Sigmoid colon (tissue), 7 donors: ENCODE results near the gene ZFAND3. TPM values are rescaled to one million over a fixed set of nuclear protein-coding genes. Genes with fewer than 3 reads are reported as not detected.

ENCODE experiments used
- DNase-seq: peaks from one replicate; pipeline ENCODE4 v3.0.0-alpha.2; 2019
- H3K27ac ChIP-seq, 4 donors: fragments of 200-600 bp; sonication (generic); one replicate each; pipeline ENCODE4 v1.5.1; 2016 to 2019; ENCODE audit warnings: mild to moderate bottlenecking in 1 of 4
- H3K27me3 ChIP-seq, 3 donors: fragments of 200-600 bp; sonication (generic); one replicate each; pipeline ENCODE4 v1.5.1; 2019; ENCODE audit warnings: mild to moderate bottlenecking in 1 of 3
- H3K36me3 ChIP-seq, 4 donors: fragments of 200-600 bp; sonication (generic); one replicate each; pipeline ENCODE4 v1.5.1; 2016 to 2019
- H3K4me1 ChIP-seq, 4 donors: fragments of 200-600 bp; sonication (generic); one replicate each; pipeline ENCODE4 v1.5.1; 2017 to 2019
- H3K4me3 ChIP-seq, 4 donors: fragments of 200-600 bp; sonication (generic); one replicate each; pipeline ENCODE4 v1.5.1; 2017 to 2019; ENCODE audit warnings: mild to moderate bottlenecking in 2 of 4, moderate library complexity in 1 of 4
- H3K9me3 ChIP-seq, 4 donors: fragments of 200-600 bp in 3 of 4; sonication (generic) in 3 of 4; one replicate each; pipeline versions ENCODE4 v1.5.1 to v1.6.1; 2013 to 2019
- EP300 ChIP-seq, 4 donors: sonication (generic); formaldehyde crosslinking; IDR thresholded peaks; one replicate each; pipeline ENCODE4 v1.6.1; 2017; ENCODE audit warnings: antibody characterized with exemption in 4 of 4
- POLR2A ChIP-seq, 2 donors: fragments of 450-650 bp; IDR thresholded peaks; one replicate each; pipeline ENCODE4 v1.6.1; 2016; ENCODE audit warnings: antibody characterized with exemption in 2 of 2, mild to moderate bottlenecking in 2 of 2, moderate library complexity in 2 of 2
- POLR2AphosphoS5 ChIP-seq, 4 donors: sonication (generic); formaldehyde crosslinking; IDR thresholded peaks; one replicate each; pipeline ENCODE4 v1.6.1; 2017; ENCODE audit warnings: antibody characterized with exemption in 4 of 4
- WGBS, 2 donors: extraction: QIAGEN DNeasy Blood & Tissue Kit; methylation state at CpG; one replicate each; pipeline ENCODE4 v1.1.7; 2013; 5-methylcytosine and 5-hydroxymethylcytosine counted together
- intact Hi-C: fragments of 100-400 bp; cut with DNase I; formaldehyde crosslinking; loops from one replicate; pipeline ENCODE4 v1.15.1; 2023
- polyA plus RNA-seq, 3 donors: library from polyadenylated mRNA; stranded (reverse); fragments of 200-250 nt; gene quantifications; one replicate each; pipeline ENCODE4 v1.2.3, GENCODE V29; 2013
- total RNA-seq, 4 donors: library from RNA; depleted of rRNA; stranded (reverse); fragments of >200 nt; gene quantifications; one replicate each; pipeline ENCODE4 v1.1.0, GENCODE V29; 2016
- TF ChIP-seq, protein P1 (sequence below), 4 experiments: fragments of 450-650 bp in 3 of 4; fragments of 200-600 bp in 1 of 4; IDR thresholded peaks; one replicate each; pipeline ENCODE4 v1.5.1; 2016 to 2019; ENCODE audit warnings: antibody characterized with exemption in 4 of 4, mild to moderate bottlenecking in 3 of 4, moderate library complexity in 2 of 4
- donor health status: healthy with polysubstance abuse.
- donor health status: Bipolar disorder and iron deficiency.
- donor health status: healthy.

The ZFAND3 gene
- total and polyA plus RNA-seq, 7 donors = 32.4 to 54.8 (median 39.0) TPM

DNA sequence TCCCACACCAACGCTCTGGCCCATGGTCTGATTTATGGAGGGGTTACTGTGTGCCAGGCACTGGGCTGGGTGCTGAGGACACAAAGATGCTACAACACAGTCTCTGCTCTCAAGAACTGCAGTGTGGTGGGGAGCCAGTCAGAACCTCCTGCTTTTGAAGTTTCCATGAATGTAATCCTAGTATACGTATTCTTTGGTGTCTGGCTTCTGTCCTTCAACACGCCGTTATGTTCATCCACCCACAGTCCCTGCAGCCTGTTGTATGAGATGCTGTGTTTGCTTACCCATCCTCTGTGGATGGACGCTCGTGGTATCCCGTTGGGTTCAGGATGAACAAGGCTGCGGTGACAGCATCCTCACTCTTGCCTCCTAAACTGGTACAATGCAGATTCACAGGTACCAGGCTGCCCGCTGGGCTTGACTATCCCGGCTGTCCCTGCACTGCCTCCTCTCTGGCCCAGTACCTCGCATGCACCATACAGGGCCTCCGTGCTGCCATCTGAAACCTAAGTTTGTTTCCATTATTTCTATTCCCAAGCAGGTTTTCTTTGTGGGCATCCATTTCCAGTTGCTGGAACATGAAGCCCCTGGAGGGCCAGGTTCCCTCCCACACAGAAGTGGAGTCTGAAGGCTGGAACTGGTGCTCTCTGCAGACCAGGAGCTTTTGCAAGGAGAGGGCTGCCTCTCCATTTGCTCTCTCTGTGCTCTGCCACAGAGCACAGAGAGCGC lies 364.5 kb downstream of the ZFAND3 start:
- intact Hi-C loops = no loop called here

DNA sequence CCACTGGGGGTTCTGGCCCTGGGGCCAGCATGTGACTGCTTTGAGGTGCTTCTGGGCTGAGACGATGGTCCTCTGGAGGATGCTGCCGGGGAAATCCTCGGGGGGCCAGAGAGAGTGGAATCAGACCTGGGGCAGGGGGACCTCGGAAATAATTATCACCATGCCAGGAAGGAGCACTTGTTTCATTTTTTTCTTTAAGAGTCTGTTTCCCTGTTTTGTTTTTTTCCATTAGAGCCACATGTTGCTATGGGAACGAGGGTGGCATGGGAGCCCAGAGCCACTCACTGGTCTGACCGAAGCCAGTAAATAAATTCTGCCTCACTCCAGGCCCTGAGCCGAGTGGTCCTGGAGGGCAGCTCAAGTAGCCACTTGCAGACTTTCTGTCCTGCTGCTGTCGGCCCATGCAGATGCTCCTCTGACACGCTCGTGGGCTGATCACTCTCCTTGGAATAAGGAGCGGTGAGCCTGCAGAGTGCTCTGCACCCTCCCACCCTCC lies 365.1 kb downstream of the ZFAND3 start:
- Histone ChIP-seq H3K4me1 (no peaks in the 10 kb centered on the region), H3K27me3 (no peaks in the 10 kb centered on the region), H3K9me3 (no peaks in the 10 kb centered on the region), H3K4me3 (no peak overlapping the region), H3K27ac (no peak overlapping the region), H3K36me3 (no peaks in the 10 kb centered on the region)
- 91 to 93% methylated on average over 11 of the region's 11 CpGs for WGBS, 2 donors
- intact Hi-C loops = no loop called here
- TF ChIP-seq POLR2AphosphoS5 (IDR thresholded peaks at IDR 0.05) (no peak), EP300 (IDR thresholded peaks at IDR 0.05) (no peak), POLR2A (IDR thresholded peaks at IDR 0.05) (no peak)
- TF ChIP-seq, protein P1, sequence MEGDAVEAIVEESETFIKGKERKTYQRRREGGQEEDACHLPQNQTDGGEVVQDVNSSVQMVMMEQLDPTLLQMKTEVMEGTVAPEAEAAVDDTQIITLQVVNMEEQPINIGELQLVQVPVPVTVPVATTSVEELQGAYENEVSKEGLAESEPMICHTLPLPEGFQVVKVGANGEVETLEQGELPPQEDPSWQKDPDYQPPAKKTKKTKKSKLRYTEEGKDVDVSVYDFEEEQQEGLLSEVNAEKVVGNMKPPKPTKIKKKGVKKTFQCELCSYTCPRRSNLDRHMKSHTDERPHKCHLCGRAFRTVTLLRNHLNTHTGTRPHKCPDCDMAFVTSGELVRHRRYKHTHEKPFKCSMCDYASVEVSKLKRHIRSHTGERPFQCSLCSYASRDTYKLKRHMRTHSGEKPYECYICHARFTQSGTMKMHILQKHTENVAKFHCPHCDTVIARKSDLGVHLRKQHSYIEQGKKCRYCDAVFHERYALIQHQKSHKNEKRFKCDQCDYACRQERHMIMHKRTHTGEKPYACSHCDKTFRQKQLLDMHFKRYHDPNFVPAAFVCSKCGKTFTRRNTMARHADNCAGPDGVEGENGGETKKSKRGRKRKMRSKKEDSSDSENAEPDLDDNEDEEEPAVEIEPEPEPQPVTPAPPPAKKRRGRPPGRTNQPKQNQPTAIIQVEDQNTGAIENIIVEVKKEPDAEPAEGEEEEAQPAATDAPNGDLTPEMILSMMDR (IDR thresholded peaks at IDR 0.05) = no peak
- no peak for DNase-seq

More for the DNA sequence above, 364.5 kb downstream of the ZFAND3 start:
- TF ChIP-seq, protein P1 (IDR thresholded peaks at IDR 0.05) = no peak
- TF ChIP-seq EP300 (IDR thresholded peaks at IDR 0.05) (no peak), POLR2AphosphoS5 (IDR thresholded peaks at IDR 0.05) (no peak), POLR2A (IDR thresholded peaks at IDR 0.05) (no peak)
- H3K9me3 ChIP-seq = no peaks in the 10 kb centered on the region
- no peaks in the 10 kb centered on the region for H3K36me3 ChIP-seq
- no peak for DNase-seq
- WGBS, 2 donors = 93% methylated on average over 13 of the region's 13 CpGs
- H3K27ac ChIP-seq = no peak overlapping the region
- no peaks in the 10 kb centered on the region for H3K4me1 ChIP-seq
- no peaks in the 10 kb centered on the region for H3K27me3 ChIP-seq
- H3K4me3 ChIP-seq = no peak overlapping the region

DNA sequence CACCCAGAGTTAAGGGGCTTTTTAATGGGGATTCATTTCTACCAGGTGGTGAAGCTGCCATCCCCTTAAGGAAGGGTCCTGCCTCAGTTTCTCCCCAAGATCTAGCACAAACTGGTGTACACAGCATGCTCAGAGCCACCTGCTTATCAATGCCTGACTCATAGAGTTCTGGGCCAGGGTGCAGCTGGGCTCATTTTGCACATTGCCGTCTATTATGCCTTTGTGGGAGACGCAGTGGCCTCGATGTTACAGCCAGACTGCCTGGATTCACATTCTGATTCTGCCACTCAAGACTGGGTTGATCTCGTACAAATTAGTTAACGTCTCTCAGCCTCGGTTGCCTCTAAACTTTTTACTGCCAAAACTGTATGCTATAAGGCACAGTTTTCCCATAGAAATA lies 365.7 kb downstream of the ZFAND3 start:
- Histone ChIP-seq H3K9me3 (no peaks in the 10 kb centered on the region), H3K27ac (no peak overlapping the region), H3K4me1 (no peaks in the 10 kb centered on the region), H3K4me3 (no peak overlapping the region), H3K27me3 (no peaks in the 10 kb centered on the region), H3K36me3 (no peaks in the 10 kb centered on the region)
- no peak for TF ChIP-seq POLR2AphosphoS5 (IDR thresholded peaks at IDR 0.05)
- TF ChIP-seq EP300 (IDR thresholded peaks at IDR 0.05) = no peak
- TF ChIP-seq, protein P1 (IDR thresholded peaks at IDR 0.05) = no peak
- TF ChIP-seq POLR2A (IDR thresholded peaks at IDR 0.05) = no peak
- WGBS, 2 donors = 95 to 97% methylated on average over 6 of the region's 6 CpGs
- no peak for DNase-seq
- intact Hi-C loops = no loop called here

DNA sequence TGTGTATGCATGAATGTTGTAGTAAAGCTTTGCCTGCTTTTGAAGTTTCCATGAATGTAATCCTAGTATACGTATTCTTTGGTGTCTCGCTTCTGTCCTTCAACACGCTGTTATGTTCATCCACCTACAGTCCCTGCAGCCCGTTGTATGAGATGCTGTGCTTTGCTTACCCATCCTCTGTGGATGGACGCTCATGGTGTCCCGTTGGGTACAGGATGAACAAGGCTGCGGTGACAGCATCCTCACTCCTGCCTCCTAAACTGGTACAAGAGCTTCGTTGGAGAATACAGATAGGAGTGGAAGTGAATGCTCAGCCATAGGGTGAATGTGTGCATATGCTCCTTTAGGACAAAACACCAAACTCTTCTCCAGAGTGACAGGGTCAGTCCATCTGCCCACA lies 366.2 kb downstream of the ZFAND3 start:
- H3K9me3 ChIP-seq = no peaks in the 10 kb centered on the region
- H3K4me3 ChIP-seq = no peak overlapping the region
- no peaks in the 10 kb centered on the region for H3K4me1 ChIP-seq
- H3K27me3 ChIP-seq = no peaks in the 10 kb centered on the region
- no peak for DNase-seq
- TF ChIP-seq, protein P1 (IDR thresholded peaks at IDR 0.05) = no peak
- TF ChIP-seq EP300 (IDR thresholded peaks at IDR 0.05) (no peak), POLR2AphosphoS5 (IDR thresholded peaks at IDR 0.05) (no peak), POLR2A (IDR thresholded peaks at IDR 0.05) (no peak)
- H3K36me3 ChIP-seq = no peaks in the 10 kb centered on the region
- intact Hi-C loops = no loop called here
- no peak overlapping the region for H3K27ac ChIP-seq
- WGBS, 2 donors = 95 to 96% methylated on average over 8 of the region's 8 CpGs
